ENCODE data around the gene FOXP4.

FOXP4 gene

GRCh38 chr6:41566961-41567360 is 20.8 kb downstream of the FOXP4 start:
- no peak for DNase-seq

- DNase-seq, result no peak
These were observed 21.5 kb downstream of the FOXP4 start for GRCh38 chr6:41567684-41568083.

GRCh38 chr6:41568202-41568584 is 22.0 kb downstream of the FOXP4 start:
- no peak for DNase-seq

GRCh38 chr6:41568585-41569384 is 22.6 kb downstream of the FOXP4 start:
- no peak for DNase-seq

- DNase-seq, result no peak
These were observed 24.1 kb downstream of the FOXP4 start for GRCh38 chr6:41570259-41570615.

GRCh38 chr6:41571021-41571780 is 25.0 kb downstream of the FOXP4 start:
- no peak for DNase-seq

- no peak for DNase-seq
These were observed 26.4 kb downstream of the FOXP4 start for GRCh38 chr6:41572613-41573012.

GRCh38 chr6:41573276-41573675 is 27.1 kb downstream of the FOXP4 start:
- no peak for DNase-seq

- no peak for DNase-seq
These were observed 27.8 kb downstream of the FOXP4 start for GRCh38 chr6:41573985-41574384.

GRCh38 chr6:41575598-41575997 is 29.4 kb downstream of the FOXP4 start:
- no peak for DNase-seq

GRCh38 chr6:41576667-41577066 is 30.5 kb downstream of the FOXP4 start:
- peak; percentile 69 for DNase-seq

GRCh38 chr6:41577356-41578216 is 31.4 kb downstream of the FOXP4 start:
- peak; percentile 84 for DNase-seq

GRCh38 chr6:41578217-41579087 is 32.3 kb downstream of the FOXP4 start:
- peak; percentile 94 for DNase-seq

- peak; percentile 41 for DNase-seq
These were observed 33.0 kb downstream of the FOXP4 start for GRCh38 chr6:41579088-41579610.

GRCh38 chr6:41580690-41581089 is 34.5 kb downstream of the FOXP4 start:
- no peak for DNase-seq

GRCh38 chr6:41581381-41581991 is 35.3 kb downstream of the FOXP4 start:
- peak; percentile 59 for DNase-seq

GRCh38 chr6:41582540-41582939 is 36.4 kb downstream of the FOXP4 start:
- no peak for DNase-seq

GRCh38 chr6:41583565-41583964 is 37.4 kb downstream of the FOXP4 start:
- peak; percentile 73 for DNase-seq

- DNase-seq, result no peak
These were observed 38.0 kb downstream of the FOXP4 start for GRCh38 chr6:41584205-41584604.

- DNase-seq, result peak; percentile 68
These were observed 38.6 kb downstream of the FOXP4 start for GRCh38 chr6:41584668-41585205.

- no peak for DNase-seq
These were observed 39.4 kb downstream of the FOXP4 start for GRCh38 chr6:41585605-41586004.

All from NCI-H2171 treated with DMSO at 0.1 percent for 48 hours (cell line).